ENCODE measurements around the gene G0S2. TPM values are rescaled to one million over a fixed set of nuclear protein-coding genes. Genes with fewer than 3 reads are reported as not detected.

G0S2 gene
- total RNA-seq, 4 donors from 2014 or later: 1.8 to 84.2 (median 26.9) TPM

- in situ Hi-C loops (cut with MboI; ENCODE audit: low pct_ligation_motif_present in 1 of 4, low pct_unique_long_range_greater_than_20kb in 1 of 4, low sequenced_read_pairs in 3 of 4): no loop called here
- Histone ChIP-seq H3K27ac (no peak overlapping the region), H3K27me3 (no peaks in the 10 kb centered on the region), H3K9me3 (no peaks in the 10 kb centered on the region), H3K36me3 (no peaks in the 10 kb centered on the region), H3K4me3 (no peak overlapping the region), H3K4me1 (peaks cover 0 to 21% (median 2%) of the 10 kb centered on the region in 4 donors)
- intact Hi-C loops (cut with DNase I; ENCODE audit: low total_unique reads): no loop called here
- TF ChIP-seq POLR2A (IDR thresholded peaks at IDR 0.05) (no peak), POLR2AphosphoS5 (IDR thresholded peaks at IDR 0.05) (no peak), EP300 (IDR thresholded peaks at IDR 0.05; ENCODE audit: low read depth) (no peak), CTCF (IDR thresholded peaks at IDR 0.05) (no peak)
- no peak for DNase-seq
- 32 to 60% methylated on average over 3 of the region's 3 CpGs for WGBS, 2 donors (ENCODE audit: low coverage in 1 of 2)
These were observed 12.3 kb upstream of the G0S2 start for GRCh38 chr1:209662879-209663327.

GRCh38 chr1:209667103-209667502 is 8.1 kb upstream of the G0S2 start:
- Histone ChIP-seq H3K27ac (no peak overlapping the region), H3K27me3 (no peaks in the 10 kb centered on the region), H3K36me3 (no peaks in the 10 kb centered on the region), H3K9me3 (no peaks in the 10 kb centered on the region), H3K4me3 (no peak overlapping the region), H3K4me1 (peaks cover 0 to 5% (median 2%) of the 10 kb centered on the region in 4 donors)
- intact Hi-C loops (cut with DNase I; ENCODE audit: low total_unique reads): no loop called here
- DNase-seq: no peak
- in situ Hi-C loops (cut with MboI; ENCODE audit: low pct_ligation_motif_present in 1 of 4, low pct_unique_long_range_greater_than_20kb in 1 of 4, low sequenced_read_pairs in 3 of 4): no loop called here
- no peak for TF ChIP-seq POLR2AphosphoS5 (IDR thresholded peaks at IDR 0.05)
- 80 to 85% methylated on average over 1 of the region's 1 CpG for WGBS, 2 donors (ENCODE audit: low coverage in 1 of 2)

- no peak overlapping the region for H3K4me3 ChIP-seq
- no peaks in the 10 kb centered on the region for H3K27me3 ChIP-seq
- WGBS, 2 donors (ENCODE audit: low coverage in 1 of 2): 82 to 91% methylated on average over 3 to 4 of the region's 4 CpGs
- no peaks in the 10 kb centered on the region for H3K9me3 ChIP-seq
- in situ Hi-C loops (cut with MboI; ENCODE audit: low pct_ligation_motif_present in 1 of 4, low pct_unique_long_range_greater_than_20kb in 1 of 4, low sequenced_read_pairs in 3 of 4): no loop called here
- no peak for DNase-seq
- intact Hi-C loops (cut with DNase I; ENCODE audit: low total_unique reads): no loop called here
- no peaks in the 10 kb centered on the region for H3K36me3 ChIP-seq
- no peak overlapping the region for H3K27ac ChIP-seq
- no peak for TF ChIP-seq CTCF (IDR thresholded peaks at IDR 0.05)
- TF ChIP-seq POLR2A (IDR thresholded peaks at IDR 0.05): no peak
- TF ChIP-seq POLR2AphosphoS5 (IDR thresholded peaks at IDR 0.05): no peak
- TF ChIP-seq EP300 (IDR thresholded peaks at IDR 0.05; ENCODE audit: low read depth): no peak
- H3K4me1 ChIP-seq: peaks cover 0 to 5% (median 0%) of the 10 kb centered on the region in 4 donors
These were observed 7.5 kb upstream of the G0S2 start for GRCh38 chr1:209667708-209668107.

GRCh38 chr1:209670441-209671082 is 4.7 kb upstream of the G0S2 start:
- in situ Hi-C loops (cut with MboI; ENCODE audit: low pct_ligation_motif_present in 1 of 4, low pct_unique_long_range_greater_than_20kb in 1 of 4, low sequenced_read_pairs in 3 of 4): no loop called here
- Histone ChIP-seq H3K4me1 (peaks cover 0 to 21% (median 13%) of the 10 kb centered on the region in 4 donors), H3K36me3 (no peaks in the 10 kb centered on the region), H3K27ac (no peak overlapping the region), H3K4me3 (no peak overlapping the region), H3K9me3 (no peaks in the 10 kb centered on the region), H3K27me3 (no peaks in the 10 kb centered on the region)
- intact Hi-C loops (cut with DNase I; ENCODE audit: low total_unique reads): no loop called here
- no peak for DNase-seq
- no peak for TF ChIP-seq CTCF (IDR thresholded peaks at IDR 0.05)
- no peak for TF ChIP-seq POLR2AphosphoS5 (IDR thresholded peaks at IDR 0.05)
- TF ChIP-seq EP300 (IDR thresholded peaks at IDR 0.05; ENCODE audit: low read depth): no peak
- no peak for TF ChIP-seq POLR2A (IDR thresholded peaks at IDR 0.05)
- 100% methylated on average over 1 of the region's 1 CpG; no CpG with 5 or more reads in 1 of the 2 donors for WGBS, 2 donors (ENCODE audit: low coverage in 1 of 2)

Data from transverse colon (tissue), 4 donors.